ENCODE measurements around the gene OR10V1. TPM values are rescaled to one million over a fixed set of nuclear protein-coding genes. Genes with fewer than 3 reads are reported as not detected.

OR10V1 gene, protein sequence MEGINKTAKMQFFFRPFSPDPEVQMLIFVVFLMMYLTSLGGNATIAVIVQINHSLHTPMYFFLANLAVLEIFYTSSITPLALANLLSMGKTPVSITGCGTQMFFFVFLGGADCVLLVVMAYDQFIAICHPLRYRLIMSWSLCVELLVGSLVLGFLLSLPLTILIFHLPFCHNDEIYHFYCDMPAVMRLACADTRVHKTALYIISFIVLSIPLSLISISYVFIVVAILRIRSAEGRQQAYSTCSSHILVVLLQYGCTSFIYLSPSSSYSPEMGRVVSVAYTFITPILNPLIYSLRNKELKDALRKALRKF
- total RNA-seq (not detected), polyA plus RNA-seq (not detected)
- long read RNA-seq, donor 1: 0 reads
- long read RNA-seq, donor 2: 0 reads
- long read RNA-seq, donor 3: 0 reads
- long read RNA-seq, donor 4: 0 reads
- long read RNA-seq, donor 5: 0 reads
- long read RNA-seq, donor 6: 0 reads
- long read RNA-seq, donor 7: 0 reads
- long read RNA-seq, donor 8: 0 reads
- long read RNA-seq, donor 9: 0 reads
- long read RNA-seq, donor 10: 0 reads

- no peak within 1 kb of the TSS for H3K4me3 ChIP-seq
- no peaks in the 10 kb centered on the region for H3K36me3 ChIP-seq (replicated peaks in 1 of 2)
- intact Hi-C loops (cut with DNase I): no loop called here
- no peaks in the 10 kb centered on the region for H3K27me3 ChIP-seq
- 64 to 76% (median 74%) methylated on average over 2 of the region's 2 CpGs for WGBS, 4 donors
- no peak within 1 kb of the TSS for H3K27ac ChIP-seq
- no peak for DNase-seq
- no peaks in the 10 kb centered on the region for H3K4me1 ChIP-seq (replicated peaks in 1 of 2)
- no peak for TF ChIP-seq POLR2A (IDR thresholded peaks at IDR 0.05)
- TF ChIP-seq CTCF (IDR thresholded peaks at IDR 0.05): no peak
- no peaks in the 10 kb centered on the region for H3K9me3 ChIP-seq (replicated peaks in 1 of 3)
Observed at GRCh38 chr11:59713745-59714144, at the start of gene OR10V1. TSS of gene OR10V1 (minus strand) at chr11:59713845. CDS start at chr11:59713845, 0 bp downstream.

DNA sequence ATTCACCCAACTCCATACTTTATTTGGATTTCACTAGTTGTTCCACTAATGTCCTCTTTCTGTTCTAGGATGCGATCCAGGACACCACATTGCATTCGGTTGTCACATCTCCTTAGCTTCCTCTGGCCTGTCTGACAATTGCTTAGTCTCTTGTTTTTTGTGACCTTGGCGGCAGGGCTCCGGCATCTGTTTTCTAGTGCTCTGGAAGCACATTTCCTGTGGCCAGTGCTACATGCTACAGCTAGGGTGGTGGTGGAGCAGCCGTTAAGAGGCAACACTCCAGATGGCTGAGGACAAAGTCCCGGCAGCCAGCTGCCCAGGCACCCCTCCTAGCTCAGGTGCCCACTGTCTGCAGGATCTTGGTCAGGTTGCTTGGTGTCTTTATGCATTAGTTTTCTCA is 48.3 kb upstream of the OR10V1 start:
- TF ChIP-seq POLR2A (IDR thresholded peaks at IDR 0.05): no peak
- TF ChIP-seq CTCF (IDR thresholded peaks at IDR 0.05): no peak
- no peak overlapping the region for H3K27ac ChIP-seq
- H3K4me3 ChIP-seq: no peak overlapping the region
- H3K9me3 ChIP-seq (replicated peaks in 1 of 3): no peaks in the 10 kb centered on the region
- H3K27me3 ChIP-seq: no peaks in the 10 kb centered on the region
- peak in 4 of 7 donors; percentile 18 to 62 (median 30) for DNase-seq
- H3K4me1 ChIP-seq (replicated peaks in 1 of 2): peaks cover 30 to 38% of the 10 kb centered on the region in 2 donors
- 48 to 55% (median 53%) methylated on average over 5 to 6 of the region's 6 CpGs for WGBS, 4 donors
- H3K36me3 ChIP-seq (replicated peaks in 1 of 2): no peaks in the 10 kb centered on the region
- intact Hi-C loops (cut with DNase I): no loop called here

- DNase-seq: no peak
- H3K4me3 ChIP-seq: no peak overlapping the region
- no peak overlapping the region for H3K27ac ChIP-seq
- intact Hi-C loops (cut with DNase I): no loop called here
- TF ChIP-seq CTCF (IDR thresholded peaks at IDR 0.05) (no peak), POLR2A (IDR thresholded peaks at IDR 0.05) (no peak)
- no peaks in the 10 kb centered on the region for H3K36me3 ChIP-seq (replicated peaks in 1 of 2)
- peaks cover 26 to 42% of the 10 kb centered on the region in 2 donors for H3K4me1 ChIP-seq (replicated peaks in 1 of 2)
- no peaks in the 10 kb centered on the region for H3K27me3 ChIP-seq
- WGBS, 4 donors: 87 to 93% (median 92%) methylated on average over 4 of the region's 4 CpGs
- no peaks in the 10 kb centered on the region for H3K9me3 ChIP-seq (replicated peaks in 1 of 3)
Observed at GRCh38 chr11:59760771-59761170, 47.1 kb upstream of the OR10V1 start.

- H3K36me3 ChIP-seq (replicated peaks in 1 of 2): no peaks in the 10 kb centered on the region
- peaks cover 20 to 34% of the 10 kb centered on the region in 2 donors for H3K4me1 ChIP-seq (replicated peaks in 1 of 2)
- H3K4me3 ChIP-seq: no peak overlapping the region
- DNase-seq: no peak
- WGBS, 4 donors: 74 to 89% (median 85%) methylated on average over 4 of the region's 4 CpGs
- no peaks in the 10 kb centered on the region for H3K27me3 ChIP-seq
- TF ChIP-seq POLR2A (IDR thresholded peaks at IDR 0.05) (no peak), CTCF (IDR thresholded peaks at IDR 0.05) (no peak)
- H3K27ac ChIP-seq: no peak overlapping the region
- intact Hi-C loops (cut with DNase I): no loop called here
- no peaks in the 10 kb centered on the region for H3K9me3 ChIP-seq (replicated peaks in 1 of 3)
Observed at GRCh38 chr11:59759900-59760299, 46.3 kb upstream of the OR10V1 start.
